ENCODE data around the gene ANKRD27.

- TF ChIP-seq CTCF (IDR thresholded peaks at IDR 0.05; ENCODE audit: borderline replicate concordance, extremely low read depth, low read length, poor library complexity, severe bottlenecking): no peak
- TF ChIP-seq EZH2 (IDR thresholded peaks at IDR 0.05; ENCODE audit: borderline replicate concordance, low read depth, low read length, severe bottlenecking): no peak
Measured at GRCh38 chr19:32677657-32678056, 2.7 kb upstream of the ANKRD27 start.

Data from DND-41 (cell line).